Hepatocyte (in vitro differentiated cells): ENCODE data around the gene FCGR3B.
"Not testable (repeated sequence)": the region's sequence is repeated elsewhere in the genome, so short reads cannot be mapped to it uniquely, and the experiment has no call there.

ENCODE experiments used
- EZH2 ChIP-seq: fragments of 200-600 bp; sonication (generic); IDR thresholded peaks from 2 replicates; pipeline ENCODE4 v1.6.1; 2016; ENCODE audit warnings: antibody characterized with exemption, mild to moderate bottlenecking, borderline replicate concordance
- TF ChIP-seq, protein P1 (sequence below): fragments of 200-600 bp; sonication (generic); IDR thresholded peaks from 2 replicates; pipeline ENCODE4 v1.5.1; 2016; ENCODE audit warnings: antibody characterized with exemption, mild to moderate bottlenecking; ENCODE audit not compliant: poor library complexity

DNA sequence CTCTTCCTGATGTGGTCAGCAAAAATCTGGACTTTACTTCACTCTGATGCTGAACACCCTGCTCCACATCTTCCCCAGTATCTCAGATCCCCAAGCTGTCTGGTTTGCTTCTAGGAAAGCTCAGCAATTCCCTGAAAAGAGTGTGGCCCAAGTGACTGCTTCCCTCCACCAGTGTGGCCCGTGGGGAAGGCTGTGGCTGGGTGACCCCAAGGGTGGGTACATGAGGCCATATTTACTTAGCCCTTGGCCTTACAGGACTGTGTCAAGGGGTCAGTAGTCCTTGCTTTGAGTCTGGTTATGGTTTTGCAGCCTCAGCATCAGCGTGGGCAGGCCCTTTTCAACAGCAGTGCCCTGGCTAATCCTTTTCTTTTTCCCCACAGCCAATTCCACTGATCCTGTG lies 35.8 kb downstream of the FCGR3B start:
- TF ChIP-seq, protein P1, sequence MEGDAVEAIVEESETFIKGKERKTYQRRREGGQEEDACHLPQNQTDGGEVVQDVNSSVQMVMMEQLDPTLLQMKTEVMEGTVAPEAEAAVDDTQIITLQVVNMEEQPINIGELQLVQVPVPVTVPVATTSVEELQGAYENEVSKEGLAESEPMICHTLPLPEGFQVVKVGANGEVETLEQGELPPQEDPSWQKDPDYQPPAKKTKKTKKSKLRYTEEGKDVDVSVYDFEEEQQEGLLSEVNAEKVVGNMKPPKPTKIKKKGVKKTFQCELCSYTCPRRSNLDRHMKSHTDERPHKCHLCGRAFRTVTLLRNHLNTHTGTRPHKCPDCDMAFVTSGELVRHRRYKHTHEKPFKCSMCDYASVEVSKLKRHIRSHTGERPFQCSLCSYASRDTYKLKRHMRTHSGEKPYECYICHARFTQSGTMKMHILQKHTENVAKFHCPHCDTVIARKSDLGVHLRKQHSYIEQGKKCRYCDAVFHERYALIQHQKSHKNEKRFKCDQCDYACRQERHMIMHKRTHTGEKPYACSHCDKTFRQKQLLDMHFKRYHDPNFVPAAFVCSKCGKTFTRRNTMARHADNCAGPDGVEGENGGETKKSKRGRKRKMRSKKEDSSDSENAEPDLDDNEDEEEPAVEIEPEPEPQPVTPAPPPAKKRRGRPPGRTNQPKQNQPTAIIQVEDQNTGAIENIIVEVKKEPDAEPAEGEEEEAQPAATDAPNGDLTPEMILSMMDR = not testable (repeated sequence)
- TF ChIP-seq EZH2 = not testable (repeated sequence)
